Type B pancreatic cell (in vitro differentiated cells): Measurements from ENCODE around the gene GNAZ. TPM values are rescaled to one million over a fixed set of nuclear protein-coding genes. Genes with fewer than 3 reads are reported as not detected.
A peak's percentile ranks its signal among the peaks of the same experiment; 100 is the strongest.

Experiments used
- DNase-seq: peaks from one replicate; pipeline ENCODE4 v3.0.0; 2021; ENCODE audit warnings: mixed read lengths; ENCODE audit not compliant: unreplicated experiment; ENCODE audit errors: extremely low spot score
- H3K27ac Mint-ChIP-seq: 2 replicates; pipeline ENCODE4 v1.8.0; 2021; ENCODE audit warnings: mild to moderate bottlenecking, mixed read lengths
- H3K27me3 Mint-ChIP-seq: 2 replicates; pipeline ENCODE4 v1.8.0; 2021; ENCODE audit warnings: mixed read lengths
- H3K36me3 Mint-ChIP-seq: 2 replicates; pipeline ENCODE4 v1.8.0; 2021; ENCODE audit warnings: mixed read lengths
- H3K4me1 Mint-ChIP-seq: one replicate; pipeline ENCODE4 v1.8.0; 2021; ENCODE audit warnings: mixed read lengths; ENCODE audit not compliant: unreplicated experiment
- H3K4me3 Mint-ChIP-seq: 2 replicates; pipeline ENCODE4 v1.8.0; 2021; ENCODE audit warnings: mild to moderate bottlenecking, mixed read lengths
- H3K9me3 Mint-ChIP-seq: 2 replicates; pipeline ENCODE4 v1.8.0; 2021; ENCODE audit warnings: mixed read lengths
- total RNA-seq: library from RNA; stranded (reverse); gene quantifications from 2 replicates; pipeline ENCODE4 v1.2.1, GENCODE V29; 2021; ENCODE audit warnings: low replicate concordance
- TF ChIP-seq, protein P1 (sequence below): fragments of 200-600 bp; sonication (generic); conservative IDR thresholded peaks from 2 replicates; pipeline ENCODE4 v1.5.0; 2021; ENCODE audit warnings: antibody characterized with exemption, mild to moderate bottlenecking

Gene GNAZ
- total RNA-seq, 1 donor from 2014 or later = 14.4 TPM

DNA sequence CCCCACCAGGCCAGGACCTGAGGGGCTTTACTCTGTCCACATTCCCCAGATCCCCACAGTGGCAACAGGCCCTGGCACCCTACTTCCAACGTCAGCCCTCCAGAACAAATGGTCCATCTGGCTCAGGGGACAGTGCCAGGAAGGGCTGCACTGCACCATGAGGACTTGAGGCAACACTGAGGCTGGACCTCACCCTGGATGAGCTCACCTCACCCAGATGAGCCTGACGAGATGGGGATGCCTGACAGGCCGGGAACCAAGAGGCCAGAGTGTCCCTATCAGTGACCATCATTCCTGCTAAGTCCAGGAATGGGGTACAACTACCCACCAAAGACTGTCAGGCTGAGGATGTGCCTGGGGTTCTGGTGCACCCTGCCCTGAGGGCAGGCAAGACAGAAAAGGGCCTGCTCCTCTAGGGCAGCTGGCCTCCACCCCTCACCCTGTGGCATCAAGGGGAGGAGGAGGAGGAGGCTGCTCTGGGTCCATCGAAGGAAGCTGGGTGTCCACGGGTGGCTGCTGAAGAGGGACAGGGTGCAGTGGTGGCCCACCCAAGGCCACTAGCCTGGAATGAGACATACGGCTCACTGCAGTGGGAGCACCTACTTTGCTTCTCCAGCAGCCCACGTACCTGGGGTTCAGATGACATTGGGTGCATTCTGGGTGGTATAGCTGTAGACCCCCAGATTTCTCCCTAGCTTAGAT lies 56.9 kb downstream of the GNAZ start:
- no peak overlapping the region for H3K4me3 Mint-ChIP-seq
- no peaks in the 10 kb centered on the region for H3K9me3 Mint-ChIP-seq
- peaks cover 6% of the 10 kb centered on the region for H3K4me1 Mint-ChIP-seq
- no peaks in the 10 kb centered on the region for H3K27me3 Mint-ChIP-seq
- TF ChIP-seq, protein P1, sequence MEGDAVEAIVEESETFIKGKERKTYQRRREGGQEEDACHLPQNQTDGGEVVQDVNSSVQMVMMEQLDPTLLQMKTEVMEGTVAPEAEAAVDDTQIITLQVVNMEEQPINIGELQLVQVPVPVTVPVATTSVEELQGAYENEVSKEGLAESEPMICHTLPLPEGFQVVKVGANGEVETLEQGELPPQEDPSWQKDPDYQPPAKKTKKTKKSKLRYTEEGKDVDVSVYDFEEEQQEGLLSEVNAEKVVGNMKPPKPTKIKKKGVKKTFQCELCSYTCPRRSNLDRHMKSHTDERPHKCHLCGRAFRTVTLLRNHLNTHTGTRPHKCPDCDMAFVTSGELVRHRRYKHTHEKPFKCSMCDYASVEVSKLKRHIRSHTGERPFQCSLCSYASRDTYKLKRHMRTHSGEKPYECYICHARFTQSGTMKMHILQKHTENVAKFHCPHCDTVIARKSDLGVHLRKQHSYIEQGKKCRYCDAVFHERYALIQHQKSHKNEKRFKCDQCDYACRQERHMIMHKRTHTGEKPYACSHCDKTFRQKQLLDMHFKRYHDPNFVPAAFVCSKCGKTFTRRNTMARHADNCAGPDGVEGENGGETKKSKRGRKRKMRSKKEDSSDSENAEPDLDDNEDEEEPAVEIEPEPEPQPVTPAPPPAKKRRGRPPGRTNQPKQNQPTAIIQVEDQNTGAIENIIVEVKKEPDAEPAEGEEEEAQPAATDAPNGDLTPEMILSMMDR = no peak
- DNase-seq = no peak
- H3K36me3 Mint-ChIP-seq = no peaks in the 10 kb centered on the region
- no peak overlapping the region for H3K27ac Mint-ChIP-seq

DNA sequence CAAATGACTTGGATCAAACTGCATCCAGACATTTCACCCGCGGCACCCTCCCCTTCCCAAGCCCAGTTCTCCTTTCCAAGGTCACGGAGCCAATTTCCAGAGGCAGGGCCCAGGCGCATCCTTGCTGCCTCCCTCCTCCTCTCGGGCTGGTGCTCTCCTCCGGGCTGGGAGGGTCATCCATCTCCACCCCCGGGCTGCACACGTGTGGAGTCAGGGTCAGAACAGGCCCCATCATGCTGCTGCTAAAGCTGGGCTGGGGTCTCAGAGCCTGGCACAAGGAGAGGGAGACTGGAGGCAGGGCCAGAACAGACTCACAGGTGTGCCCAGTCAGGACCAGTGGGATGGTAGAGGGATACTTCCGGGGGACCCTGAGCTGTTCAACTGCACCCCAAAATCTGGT lies 57.5 kb downstream of the GNAZ start:
- Mint-ChIP-seq H3K9me3 (no peaks in the 10 kb centered on the region), H3K4me3 (no peak overlapping the region), H3K36me3 (no peaks in the 10 kb centered on the region), H3K27me3 (no peaks in the 10 kb centered on the region), H3K27ac (no peak overlapping the region), H3K4me1 (peaks cover 6% of the 10 kb centered on the region)
- DNase-seq = no peak
- TF ChIP-seq, protein P1 = no peak

DNA sequence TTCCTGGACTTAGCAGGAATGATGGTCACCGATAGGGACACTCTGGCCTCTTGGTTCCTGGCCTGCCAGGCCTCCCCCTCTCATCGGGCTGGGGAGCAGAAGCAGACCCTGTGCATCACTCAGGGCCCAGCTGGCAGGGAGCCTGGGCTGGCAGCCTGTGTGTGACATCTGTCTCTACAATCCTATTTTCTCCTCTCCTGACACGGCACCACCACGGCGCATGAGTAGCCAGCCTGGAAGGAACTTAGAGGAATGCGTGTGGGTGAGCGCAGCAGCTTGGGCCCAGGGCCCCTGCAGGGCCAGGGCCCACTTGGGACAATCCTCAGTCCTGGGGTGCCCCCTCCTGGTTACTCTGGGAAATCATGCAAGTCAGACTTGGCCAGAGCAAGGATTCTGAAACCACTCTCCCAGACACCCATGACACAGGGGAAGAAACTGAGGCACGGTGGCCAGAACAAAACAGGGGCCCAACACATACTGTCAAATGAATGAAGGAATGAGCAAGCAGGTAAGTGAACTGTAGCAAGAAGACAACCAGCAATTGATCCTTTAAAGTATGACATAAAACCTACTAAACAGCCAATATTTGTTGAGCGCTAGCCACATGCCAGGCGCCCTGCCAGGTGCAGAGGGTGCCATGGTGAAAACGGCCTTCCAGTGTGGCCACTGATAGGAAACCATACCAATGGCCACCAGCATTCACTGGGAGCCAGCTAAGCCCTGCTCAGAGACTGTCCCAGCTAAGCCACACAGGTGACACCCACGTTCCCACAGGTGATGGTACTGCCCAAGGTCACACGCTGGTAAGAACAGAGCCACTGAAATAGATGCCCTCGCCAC lies 58.2 kb downstream of the GNAZ start:
- Mint-ChIP-seq H3K4me1 (peaks cover 6% of the 10 kb centered on the region), H3K4me3 (no peak overlapping the region), H3K9me3 (no peaks in the 10 kb centered on the region), H3K36me3 (no peaks in the 10 kb centered on the region), H3K27me3 (no peaks in the 10 kb centered on the region), H3K27ac (peak overlapping the region; percentile 27)
- TF ChIP-seq, protein P1 = peak; percentile 91
- DNase-seq = peak; percentile 86

DNA sequence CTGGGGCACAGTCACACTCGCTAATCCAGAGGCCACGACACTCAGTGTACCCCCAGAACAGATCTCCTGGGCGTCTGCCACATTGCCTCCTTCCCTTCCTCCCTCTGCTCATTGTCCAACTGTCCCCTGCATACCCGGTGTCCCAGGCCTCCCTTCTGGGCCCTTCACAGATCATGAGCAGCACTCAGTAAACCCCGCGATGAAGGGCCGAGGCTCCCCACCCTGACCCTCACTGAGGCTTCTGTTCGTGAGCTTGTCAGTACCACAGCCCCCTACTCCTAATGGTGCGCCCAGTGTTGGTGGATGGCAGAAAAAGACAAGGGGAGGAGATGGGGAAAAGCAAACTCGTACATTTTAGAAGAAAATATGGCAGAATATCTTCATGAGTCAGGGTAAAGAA lies 58.8 kb downstream of the GNAZ start:
- H3K36me3 Mint-ChIP-seq = no peaks in the 10 kb centered on the region
- no peak overlapping the region for H3K4me3 Mint-ChIP-seq
- TF ChIP-seq, protein P1 = no peak
- no peaks in the 10 kb centered on the region for H3K9me3 Mint-ChIP-seq
- H3K4me1 Mint-ChIP-seq = peaks cover 6% of the 10 kb centered on the region
- no peaks in the 10 kb centered on the region for H3K27me3 Mint-ChIP-seq
- DNase-seq = no peak
- H3K27ac Mint-ChIP-seq = no peak overlapping the region

DNA sequence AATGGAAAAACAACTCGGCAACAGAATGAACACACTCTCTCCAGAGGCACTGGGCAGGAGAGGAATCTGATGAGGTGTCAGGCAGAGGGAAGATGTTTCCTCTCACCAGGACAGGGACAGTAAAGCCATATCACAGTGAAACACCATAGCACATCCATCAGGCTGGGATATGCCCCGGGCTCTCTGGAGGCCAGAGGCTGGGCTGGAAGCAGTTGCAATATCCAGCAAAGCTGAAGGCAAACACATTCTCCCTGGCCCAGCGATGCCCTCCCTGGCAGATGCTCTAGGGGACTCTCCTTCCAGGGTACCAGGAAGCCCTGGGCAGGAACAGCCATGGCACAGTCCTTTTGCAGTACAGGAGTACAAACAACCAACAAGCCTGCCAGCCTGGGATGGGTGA lies 60.4 kb downstream of the GNAZ start:
- H3K27ac Mint-ChIP-seq = no peak overlapping the region
- TF ChIP-seq, protein P1 = no peak
- H3K4me3 Mint-ChIP-seq = no peak overlapping the region
- no peaks in the 10 kb centered on the region for H3K27me3 Mint-ChIP-seq
- no peaks in the 10 kb centered on the region for H3K36me3 Mint-ChIP-seq
- DNase-seq = no peak
- H3K9me3 Mint-ChIP-seq = no peaks in the 10 kb centered on the region
- H3K4me1 Mint-ChIP-seq = peaks cover 6% of the 10 kb centered on the region
